Glomerular endothelial cell (primary cell): Measurements from ENCODE around the gene TIMM23. TPM values are rescaled to one million over a fixed set of nuclear protein-coding genes. Genes with fewer than 3 reads are reported as not detected.
"Not testable (repeated sequence)": the region's sequence is repeated elsewhere in the genome, so short reads cannot be mapped to it uniquely, and the experiment has no call there.

Source experiments
- DNase-seq: peaks from one replicate; pipeline ENCODE4 v3.0.0-alpha.2; 2011; ENCODE audit warnings: low read depth, low spot score; ENCODE audit errors: extremely low read depth
- total RNA-seq: library from RNA; depleted of rRNA; stranded (reverse); fragments of >200 nt; gene quantifications from 2 replicates; pipeline ENCODE4 v1.2.3, GENCODE V29; 2015

Gene TIMM23, protein sequence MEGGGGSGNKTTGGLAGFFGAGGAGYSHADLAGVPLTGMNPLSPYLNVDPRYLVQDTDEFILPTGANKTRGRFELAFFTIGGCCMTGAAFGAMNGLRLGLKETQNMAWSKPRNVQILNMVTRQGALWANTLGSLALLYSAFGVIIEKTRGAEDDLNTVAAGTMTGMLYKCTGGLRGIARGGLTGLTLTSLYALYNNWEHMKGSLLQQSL
- total RNA-seq = 77.6 and 94.6 TPM in 2 replicates

DNA sequence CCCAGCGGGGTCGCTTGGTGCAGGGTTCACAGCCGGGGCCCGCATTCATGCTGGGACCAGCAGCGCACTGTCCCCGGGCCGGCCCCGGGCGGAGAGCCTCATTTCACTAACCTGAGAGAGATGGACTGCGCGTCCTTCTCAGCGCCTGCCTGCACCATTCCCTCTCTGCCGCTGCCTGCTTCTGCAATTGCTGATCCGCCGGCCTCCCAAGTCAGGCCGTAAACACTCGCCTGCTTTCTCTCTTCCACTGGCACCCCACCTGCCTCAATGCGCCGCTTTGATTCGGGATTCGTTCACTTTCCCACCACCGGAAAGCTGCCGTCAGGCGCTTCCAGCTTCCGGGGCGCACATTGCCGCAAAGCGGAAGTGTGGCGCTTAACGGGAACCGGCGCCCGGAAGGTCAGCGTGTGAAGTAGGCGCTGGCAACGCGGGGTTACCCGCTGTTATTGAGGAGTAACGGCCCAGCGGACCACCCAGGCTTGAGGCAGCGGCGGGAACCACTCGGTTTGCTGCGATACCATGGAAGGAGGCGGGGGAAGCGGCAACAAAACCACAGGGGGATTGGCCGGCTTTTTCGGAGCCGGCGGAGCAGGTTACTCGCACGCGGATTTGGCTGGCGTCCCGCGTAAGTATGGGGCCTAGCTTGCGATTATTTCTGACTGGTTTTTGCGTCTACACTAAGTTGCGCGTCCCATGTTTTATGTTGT, at the start of gene TIMM23:
Gene TIMM23, plus strand, starts transcription at position 384 of the 707 bp plus-strand sequence. Its CDS starts 136 bp downstream, at position 520.
- not testable (repeated sequence) for DNase-seq

DNA sequence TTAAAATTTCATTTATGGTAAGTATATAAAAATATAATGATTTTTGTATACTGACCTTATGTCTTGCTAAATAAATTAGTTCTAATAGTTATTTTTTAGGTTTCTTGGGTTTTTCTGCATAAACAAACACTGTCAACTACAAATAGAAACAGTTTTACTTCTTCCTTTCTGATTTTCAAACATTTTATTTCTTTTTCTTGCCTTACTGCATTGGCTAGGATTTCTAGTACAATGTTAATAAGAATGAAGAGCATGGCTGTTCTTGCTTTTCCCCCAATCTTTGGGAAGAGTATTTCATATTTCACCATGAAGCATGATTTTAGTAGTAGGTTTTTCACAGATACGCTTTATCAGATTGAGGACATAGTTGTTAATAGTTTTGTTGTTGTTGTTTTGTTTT, 45.5 kb upstream of the TIMM23 start:
- DNase-seq = not testable (repeated sequence)

DNA sequence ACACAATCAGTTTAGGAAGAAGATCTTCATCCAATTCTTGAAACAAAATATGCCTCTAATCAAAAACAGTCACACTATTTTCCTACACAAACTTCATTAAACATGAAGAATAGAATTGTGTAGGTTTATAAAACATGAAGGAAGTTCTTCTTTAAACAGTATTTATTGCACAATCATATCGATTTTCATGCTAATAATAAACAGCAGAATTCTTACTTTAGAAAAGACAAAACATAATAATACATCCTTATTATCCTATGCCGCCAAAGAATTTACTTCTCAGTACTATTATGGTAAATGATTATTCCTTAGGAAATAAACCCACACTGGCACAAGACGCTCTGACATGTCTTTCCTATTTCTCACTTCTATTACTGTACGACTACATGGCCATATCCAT, 41.0 kb upstream of the TIMM23 start:
- not testable (repeated sequence) for DNase-seq

DNA sequence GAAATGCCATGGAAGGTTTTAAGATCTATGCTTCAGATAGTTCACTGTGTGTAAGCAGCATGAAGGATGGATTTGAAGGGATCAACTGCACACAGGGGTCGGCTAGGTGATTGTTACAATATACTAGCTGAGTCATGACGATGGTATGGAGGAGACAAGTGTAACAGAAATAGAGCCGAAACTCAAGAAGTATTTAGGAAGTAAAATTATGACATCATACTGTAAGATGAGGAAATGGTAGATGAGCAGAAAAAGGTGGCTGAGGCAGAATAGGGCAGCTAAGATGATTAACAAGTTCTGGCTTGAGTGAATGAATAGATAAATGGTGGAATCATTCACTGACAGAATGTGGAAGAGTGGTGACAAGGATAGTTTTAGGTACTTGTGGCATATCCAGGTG, 37.5 kb upstream of the TIMM23 start:
- DNase-seq = not testable (repeated sequence)

DNA sequence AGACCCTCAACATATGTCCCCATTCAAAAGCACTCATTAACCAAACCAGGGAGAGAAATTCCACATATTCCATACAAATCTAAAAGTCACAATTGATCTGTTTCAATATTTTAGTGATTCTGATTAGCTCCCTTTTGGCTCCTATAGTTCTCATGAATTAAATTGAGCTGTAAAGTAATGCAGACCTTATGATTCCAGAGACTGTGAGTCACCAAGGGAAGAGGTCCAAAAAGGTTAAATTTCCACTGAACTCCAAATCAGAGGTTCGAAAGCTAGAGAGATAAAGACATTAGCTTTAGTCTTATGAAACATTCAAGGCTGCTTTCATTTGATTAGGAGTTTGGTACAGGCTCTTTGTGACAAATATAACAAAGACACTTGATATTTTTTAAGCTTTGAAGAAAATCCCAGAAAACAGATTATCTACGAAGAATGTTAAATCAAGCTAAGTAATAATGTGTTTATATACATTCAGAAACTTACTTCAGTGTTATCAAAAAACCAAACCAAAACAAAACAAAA, 33.1 kb upstream of the TIMM23 start:
- not testable (repeated sequence) for DNase-seq

DNA sequence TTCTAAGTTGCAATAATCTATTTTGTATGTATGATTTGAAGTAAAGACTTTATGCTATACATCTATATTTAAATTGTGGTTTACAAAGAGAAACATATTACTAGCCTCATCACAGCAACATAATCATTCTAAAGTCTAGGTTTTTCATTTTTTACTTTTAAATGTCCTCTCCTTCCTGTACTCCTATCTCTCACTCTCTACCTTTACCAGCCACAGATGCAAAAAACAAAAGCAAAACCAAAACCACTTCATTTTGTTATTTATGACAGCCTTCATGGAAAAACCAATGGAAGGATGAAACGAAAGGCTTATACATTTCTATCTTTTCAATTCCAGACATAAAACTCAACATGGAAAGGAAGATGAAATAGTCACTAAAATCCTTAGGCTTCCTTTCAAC, 31.1 kb upstream of the TIMM23 start:
- DNase-seq = not testable (repeated sequence)

DNA sequence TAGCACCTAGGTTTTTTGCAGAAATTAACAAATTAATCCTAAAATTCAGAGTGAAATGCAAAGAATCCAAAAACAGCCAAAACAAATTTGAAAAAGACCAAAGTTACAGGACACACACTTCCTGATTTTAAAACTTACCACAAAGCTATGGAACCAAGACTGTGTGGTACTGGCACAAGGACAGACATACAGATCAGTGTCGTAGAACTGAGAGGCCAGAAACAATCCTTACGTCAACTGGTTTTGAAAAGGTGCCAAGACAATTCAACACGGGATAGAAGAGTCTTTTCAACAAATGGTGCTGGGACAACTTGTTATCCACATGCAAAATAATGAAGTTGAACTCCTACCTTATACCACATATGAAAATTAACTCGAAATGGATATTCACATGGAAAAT, 26.8 kb upstream of the TIMM23 start:
- DNase-seq = not testable (repeated sequence)

DNA sequence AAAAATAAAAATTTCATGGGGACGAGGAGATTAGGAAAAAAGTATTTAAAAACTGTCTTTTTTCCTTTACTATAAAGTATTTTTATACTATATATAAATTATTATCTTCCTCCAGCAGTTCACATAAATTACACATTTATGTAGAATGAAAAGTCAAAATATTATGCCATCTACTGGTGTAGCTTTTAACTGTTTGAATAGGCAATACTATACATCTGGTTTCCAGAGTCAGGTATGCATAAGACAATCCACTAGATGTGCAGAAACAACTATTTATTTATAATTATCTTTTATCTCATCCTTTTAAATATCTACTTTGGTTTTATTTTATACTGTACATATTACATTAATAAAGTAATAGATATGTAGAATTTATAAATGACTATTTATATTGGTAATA, 24.9 kb upstream of the TIMM23 start:
- DNase-seq = not testable (repeated sequence)

DNA sequence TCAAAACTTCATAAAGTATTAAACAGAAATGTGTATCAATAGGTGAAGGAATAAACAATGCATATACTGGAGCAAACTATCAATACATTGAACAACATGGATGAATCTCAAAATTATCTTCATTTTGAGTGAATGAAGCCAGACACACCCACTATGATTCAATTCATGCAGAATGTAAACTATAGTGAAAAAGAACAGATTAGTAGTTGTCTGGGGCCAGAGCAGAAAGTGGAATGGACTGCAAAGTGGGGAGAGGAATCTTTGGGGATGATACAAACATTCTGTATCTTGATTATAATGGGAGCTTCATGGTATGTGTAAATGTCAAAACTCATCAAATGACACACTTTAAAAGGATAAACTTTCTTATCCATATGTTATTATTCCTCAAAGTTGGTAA, 23.5 kb upstream of the TIMM23 start:
- not testable (repeated sequence) for DNase-seq

DNA sequence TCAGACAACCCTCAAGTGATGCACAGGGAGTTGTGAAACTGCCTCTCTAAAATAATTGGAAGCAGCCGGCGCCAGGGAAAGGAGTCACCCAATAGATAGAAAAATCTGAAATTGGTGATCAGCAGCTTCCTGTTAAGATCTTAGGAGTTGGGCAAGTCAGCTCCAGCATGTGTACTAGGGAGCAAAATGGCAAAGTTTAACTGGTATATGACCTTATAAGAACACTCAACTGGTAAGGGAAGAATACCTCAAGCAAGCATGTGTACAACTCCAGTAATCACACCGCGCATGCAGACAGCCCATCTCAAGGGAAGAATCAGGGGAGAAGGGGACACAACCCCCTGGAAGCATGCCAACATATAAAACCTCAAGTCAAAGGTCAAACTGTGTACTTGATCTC, 17.9 kb upstream of the TIMM23 start:
- DNase-seq = not testable (repeated sequence)

DNA sequence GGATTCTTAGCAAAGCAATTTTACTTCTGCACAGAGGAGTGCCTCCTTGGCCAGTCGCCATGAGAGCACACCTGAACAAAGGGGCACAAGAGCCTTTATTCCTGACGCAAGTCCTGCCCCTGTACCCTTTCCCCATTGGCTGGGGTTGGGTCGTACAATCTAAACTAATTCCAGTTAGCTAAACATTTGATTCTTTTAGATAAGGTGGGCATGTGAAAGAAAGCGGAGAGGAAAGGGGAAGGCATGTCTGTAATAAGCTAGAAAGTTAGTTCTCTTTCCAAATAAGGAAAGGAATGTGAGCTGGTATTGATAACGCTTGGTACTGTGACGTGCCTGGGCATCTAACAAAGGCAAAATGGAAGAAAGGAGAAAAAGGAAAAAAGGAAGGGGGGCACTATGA, 15.7 kb upstream of the TIMM23 start:
- DNase-seq = not testable (repeated sequence)

DNA sequence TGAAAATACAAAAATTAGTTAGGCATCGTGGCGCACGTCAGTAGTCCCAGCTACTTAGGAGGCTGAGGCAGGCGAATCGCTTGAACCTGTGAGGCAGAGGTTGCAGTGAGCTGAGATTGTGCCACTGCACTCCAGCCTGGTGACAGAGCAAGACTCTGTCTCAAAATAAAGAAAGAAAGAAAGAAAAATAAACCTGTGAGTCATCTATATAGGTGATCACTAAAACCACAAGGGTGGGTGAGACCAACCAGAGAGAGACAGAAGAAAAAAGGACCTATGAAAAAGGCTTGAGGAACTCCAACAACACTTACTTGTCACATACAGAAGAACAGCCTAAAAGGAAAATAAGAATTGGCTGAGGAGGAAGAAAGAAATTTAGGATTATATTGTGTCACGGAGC, 14.4 kb upstream of the TIMM23 start:
- not testable (repeated sequence) for DNase-seq

DNA sequence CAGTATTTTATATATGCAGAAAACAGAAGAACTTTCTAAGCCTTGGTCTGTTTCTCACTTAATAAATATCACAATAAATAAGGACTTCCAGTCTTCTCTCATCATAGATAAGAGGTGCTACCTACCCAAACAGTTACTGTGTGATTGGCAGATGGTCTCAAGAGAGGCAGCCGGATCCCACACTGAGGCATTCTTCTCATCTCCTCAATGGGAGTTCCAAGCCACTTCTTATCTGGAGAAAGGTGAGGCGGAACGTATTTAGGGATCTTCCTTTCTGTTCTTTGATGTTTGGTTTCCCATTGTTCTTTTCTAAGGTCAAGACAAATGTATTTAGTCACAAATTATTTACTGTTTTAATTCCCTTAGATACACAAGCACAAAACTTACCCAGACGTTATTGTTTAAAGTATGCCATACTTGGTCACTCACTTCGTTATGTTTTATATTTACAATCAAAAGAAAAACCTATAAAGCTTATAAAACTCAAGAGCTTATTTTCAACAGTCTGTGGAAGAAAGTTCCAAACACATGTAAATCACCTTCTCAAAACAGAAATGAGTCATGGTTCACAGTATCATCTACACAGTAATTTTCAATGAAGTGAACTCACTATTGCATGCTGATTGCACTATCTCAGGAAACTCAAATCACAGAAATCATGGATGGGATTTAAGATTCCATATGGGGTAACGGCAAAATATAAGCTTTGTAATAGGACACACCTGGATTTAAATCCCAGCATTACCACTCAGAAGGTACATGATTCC, 9.4 kb upstream of the TIMM23 start:
- not testable (repeated sequence) for DNase-seq

DNA sequence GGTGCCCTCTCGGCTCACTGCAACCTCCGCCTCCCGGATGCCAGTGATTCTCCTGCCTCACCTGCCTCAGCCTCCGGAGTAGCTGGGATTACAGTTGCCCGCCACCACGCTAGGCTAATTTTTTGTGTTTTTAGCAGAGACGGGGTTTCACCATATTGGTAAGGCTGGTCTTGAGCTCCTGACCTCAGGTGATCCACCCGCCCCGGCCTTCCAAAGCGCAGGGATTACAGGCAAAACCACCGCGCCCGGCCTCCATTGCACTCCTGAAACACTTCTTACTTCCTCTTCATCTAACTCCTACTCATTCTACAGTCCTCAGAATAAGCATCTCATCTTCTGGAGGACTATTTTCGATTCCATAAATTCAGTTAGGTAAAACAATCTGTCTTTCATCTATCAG, 1.3 kb upstream of the TIMM23 start:
- DNase-seq = not testable (repeated sequence)

DNA sequence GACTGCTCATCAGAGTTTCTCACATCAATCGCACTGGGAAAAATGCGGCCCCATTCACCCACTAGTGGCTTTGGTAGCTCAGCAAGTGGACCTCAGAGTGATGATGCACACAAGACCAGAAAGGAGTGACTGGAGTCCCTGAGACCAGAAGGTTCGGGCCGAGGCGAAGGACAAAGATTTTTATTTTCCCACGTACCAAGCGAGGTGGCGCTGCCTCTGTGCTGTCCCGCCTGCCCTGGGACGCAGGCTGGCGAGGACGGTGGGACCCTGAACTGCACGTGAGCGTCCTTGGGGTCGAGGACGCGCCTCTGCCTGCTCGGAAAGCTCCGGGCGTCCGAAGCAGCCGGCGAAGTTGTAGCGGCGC, 565 bp upstream of the TIMM23 start:
- not testable (repeated sequence) for DNase-seq

DNA sequence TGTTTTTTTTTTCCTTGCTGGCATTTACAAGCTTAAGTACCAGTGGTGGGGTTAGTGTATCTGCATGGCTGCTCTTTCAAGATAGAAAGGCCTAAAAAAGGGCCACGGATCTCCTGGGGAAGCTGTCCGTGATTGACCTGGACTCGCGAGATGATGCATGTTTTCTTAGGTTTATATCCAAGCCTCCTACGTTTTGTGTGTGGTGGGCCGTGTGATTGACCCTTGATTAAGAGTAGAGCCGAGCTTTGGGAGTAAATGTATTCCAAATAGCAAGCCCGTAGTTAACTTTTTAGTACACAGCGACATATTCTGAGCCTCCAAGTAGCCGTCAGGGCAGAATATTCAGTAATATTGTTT, 502 bp downstream of the TIMM23 start:
- DNase-seq = not testable (repeated sequence)

DNA sequence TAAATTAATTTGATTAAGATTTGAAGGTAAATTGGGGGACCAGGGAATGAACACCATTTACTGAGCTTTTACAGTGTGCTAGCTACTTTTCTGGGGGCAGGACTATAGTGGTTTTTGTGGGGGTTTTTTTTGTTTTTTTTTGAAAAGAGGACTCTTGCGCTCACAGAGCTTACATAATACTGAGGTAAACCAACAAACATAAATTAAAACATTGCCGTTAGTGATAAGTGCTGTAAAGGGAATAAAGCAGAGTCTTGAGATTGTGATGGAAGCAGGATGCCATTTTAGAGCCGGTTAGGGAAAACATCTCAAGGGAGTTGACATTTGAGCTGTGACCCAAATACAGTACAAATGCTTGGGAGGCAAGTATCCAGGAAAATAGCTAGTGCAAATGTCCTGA, 1.8 kb downstream of the TIMM23 start:
- not testable (repeated sequence) for DNase-seq

DNA sequence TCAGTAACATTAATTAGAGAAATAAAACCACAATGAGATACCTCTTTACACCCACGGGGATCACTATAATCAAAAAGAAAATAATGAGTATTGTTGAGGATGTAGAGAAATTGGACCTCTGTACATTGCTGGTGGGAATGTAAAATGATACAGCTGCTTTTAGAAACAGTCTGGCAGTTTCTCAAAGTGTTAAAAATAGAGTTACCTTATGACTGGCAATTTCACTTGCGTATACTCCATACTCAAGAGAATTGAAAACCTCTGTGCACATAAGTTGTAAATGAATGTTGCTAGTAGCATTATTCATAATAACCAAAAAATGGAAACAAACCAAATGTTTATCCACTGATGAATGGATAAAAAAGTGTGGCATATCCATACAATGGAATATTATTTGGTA, 6.3 kb downstream of the TIMM23 start:
- not testable (repeated sequence) for DNase-seq

DNA sequence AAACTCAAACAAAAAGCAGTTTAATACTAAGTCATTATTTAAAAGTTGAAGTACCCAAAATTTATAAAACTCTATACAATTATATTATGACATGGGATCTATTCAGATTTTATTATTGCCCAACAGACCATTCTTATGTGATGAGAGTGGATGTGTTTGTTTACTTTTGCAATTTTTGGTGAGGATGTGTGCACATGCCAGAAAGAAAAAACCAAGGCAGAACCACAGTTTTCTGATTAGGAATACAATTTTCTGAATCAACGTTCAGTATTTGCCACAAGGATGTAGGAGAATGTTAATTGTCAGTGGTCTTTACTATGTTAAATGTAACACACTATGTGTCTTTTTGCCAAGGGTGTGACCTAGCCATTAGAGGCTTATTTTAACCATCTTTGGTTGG, 9.1 kb downstream of the TIMM23 start:
- DNase-seq = not testable (repeated sequence)

DNA sequence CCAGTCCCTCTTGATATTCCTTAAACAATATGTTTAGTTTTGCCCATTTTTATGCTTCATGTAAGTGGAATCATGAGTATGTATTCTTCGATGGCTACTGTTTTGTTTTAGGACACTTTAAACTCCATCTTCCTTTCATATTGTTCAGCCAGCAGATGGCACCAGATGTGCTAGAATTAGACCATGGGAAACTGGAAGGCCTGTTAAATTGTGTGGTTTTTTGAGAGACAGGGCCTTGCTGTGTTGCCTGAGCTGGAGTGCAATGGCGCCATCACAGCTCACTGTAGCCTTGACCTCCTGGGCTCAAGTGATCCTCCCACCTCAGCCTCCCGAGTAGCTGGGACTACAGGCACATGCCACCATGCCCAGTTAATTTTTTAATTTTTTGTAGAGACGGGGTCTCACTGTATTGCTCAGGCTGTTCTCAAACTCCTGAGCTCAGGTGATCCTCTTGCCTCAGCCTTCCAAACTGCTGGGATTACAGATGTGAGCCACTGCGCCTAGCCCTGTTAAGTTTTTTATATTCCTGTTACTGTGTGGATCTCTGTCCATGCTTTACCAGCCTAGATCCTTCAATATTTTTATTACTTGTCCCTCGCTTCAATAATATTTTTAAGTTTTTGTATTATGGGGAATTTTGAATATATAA, 11.4 kb downstream of the TIMM23 start:
- not testable (repeated sequence) for DNase-seq

DNA sequence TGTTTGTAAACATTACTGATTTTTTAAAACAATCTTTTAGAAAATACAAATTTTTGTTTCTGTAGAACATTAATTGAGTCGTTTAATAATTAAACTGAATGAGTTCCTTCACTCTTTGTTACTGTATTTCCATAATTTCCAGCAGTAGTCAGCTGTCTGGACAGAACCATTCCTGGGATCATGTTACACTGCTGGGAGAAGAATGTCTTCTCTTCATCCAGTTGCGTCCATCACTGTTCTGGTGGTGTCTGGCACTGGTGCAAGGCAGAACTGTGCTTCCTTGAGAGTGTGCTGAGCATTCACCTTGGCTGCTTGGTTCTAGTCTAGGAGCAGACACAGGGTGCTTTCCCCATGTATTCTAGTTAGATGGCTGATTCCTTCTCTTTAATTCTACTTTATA, 12.2 kb downstream of the TIMM23 start:
- DNase-seq = not testable (repeated sequence)
